Superior temporal gyrus (tissue), 1 donor: ENCODE data around the gene MRTFB.
"Not testable (repeated sequence)": the region's sequence is repeated elsewhere in the genome, so short reads cannot be mapped to it uniquely, and the experiment has no call there.

Source experiments
- DNase-seq: peaks from one replicate; pipeline ENCODE4 v3.0.0-alpha.2; 2016; ENCODE audit errors: extremely low spot score

Gene MRTFB

GRCh38 chr16:14070877-14071575 is at the start of gene MRTFB:
TSS of gene MRTFB (plus strand) at chr16:14071319. CDS start at chr16:14140607, 69,288 bp downstream.
- peak; percentile 37 for DNase-seq

DNA sequence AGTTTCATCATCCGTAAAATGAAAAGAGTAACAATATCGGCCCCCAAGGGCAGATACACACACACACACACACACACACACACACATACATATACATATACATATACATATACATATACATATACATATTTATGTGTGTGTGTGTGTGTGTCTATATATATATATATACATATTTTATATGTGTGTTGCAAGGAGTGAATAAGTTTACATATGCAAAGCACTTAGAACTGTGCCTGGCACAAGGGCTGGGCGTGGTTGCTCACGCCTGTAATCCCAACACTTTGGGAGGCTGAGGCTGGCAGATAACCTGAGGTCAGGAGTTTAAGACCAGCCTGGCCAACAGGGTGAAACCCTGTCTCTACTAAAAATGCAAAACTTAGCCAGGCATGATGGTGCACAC is 47.6 kb upstream of the MRTFB start:
- DNase-seq = not testable (repeated sequence)

- no peak for DNase-seq
Observed at GRCh38 chr16:14024283-14024682, 46.8 kb upstream of the MRTFB start.

GRCh38 chr16:14026572-14027285 is 44.4 kb upstream of the MRTFB start:
- DNase-seq = no peak

DNA sequence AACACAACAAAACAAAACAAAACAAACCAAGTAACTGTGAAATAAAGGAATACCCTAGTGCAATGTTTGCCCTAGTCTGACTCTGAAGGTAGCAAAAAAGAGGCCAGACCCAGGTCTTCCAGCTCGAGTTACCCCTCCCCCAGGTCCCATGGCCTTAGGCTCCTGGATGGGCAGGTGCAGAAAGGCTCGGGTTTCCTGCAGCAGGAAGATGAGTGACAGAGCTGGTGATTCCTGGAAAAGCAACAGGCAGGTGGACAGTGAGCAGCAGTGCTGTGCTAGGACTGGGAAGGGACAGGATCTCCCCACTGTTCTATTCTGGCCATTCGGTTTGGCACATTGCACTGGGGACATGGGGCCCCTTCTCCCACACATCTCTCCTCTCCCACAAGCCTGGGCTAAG is 42.9 kb upstream of the MRTFB start:
- no peak for DNase-seq

DNA sequence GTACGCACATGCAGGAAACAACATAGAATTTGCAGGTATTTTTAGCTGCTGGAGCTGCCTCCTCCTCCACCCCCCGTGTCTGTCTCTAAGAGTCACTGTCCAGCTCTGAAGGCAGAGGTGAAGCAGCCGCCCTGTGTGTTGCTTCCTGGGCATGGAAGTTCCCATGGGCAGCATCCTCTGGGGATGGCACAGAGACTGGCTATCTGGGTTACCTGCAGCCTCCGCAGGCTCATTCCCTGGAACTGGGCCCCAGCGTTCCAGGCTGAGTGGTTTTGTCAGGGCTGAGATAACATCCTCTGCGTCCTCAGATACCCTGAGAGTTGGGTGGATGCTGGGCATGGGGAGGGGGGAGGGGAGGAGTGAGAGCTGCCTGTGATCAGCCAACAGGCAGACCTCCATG is 41.5 kb upstream of the MRTFB start:
- DNase-seq = no peak

GRCh38 chr16:14035092-14035491 is 36.0 kb upstream of the MRTFB start:
- DNase-seq = no peak

- no peak for DNase-seq
Observed at GRCh38 chr16:14036889-14037288, 34.2 kb upstream of the MRTFB start.

DNA sequence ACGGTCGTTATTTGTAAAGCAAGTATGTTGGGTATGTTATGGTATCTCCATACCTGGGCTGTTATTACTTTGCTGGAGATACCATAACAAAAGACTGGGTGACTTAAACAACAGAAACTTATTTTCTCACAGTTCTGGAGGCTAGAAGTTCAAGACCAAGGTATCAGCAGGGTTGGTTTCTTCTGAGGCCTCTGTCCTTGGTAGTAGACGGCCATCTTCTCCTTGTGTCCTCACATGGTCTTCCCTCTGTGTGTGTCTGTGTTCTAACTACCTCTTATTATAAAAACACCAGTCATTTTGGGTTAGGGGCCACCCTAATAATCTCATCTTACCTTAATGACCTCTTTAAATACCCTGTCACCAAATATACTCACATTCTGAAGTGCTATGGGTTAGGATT is 33.2 kb upstream of the MRTFB start:
- DNase-seq = no peak

DNA sequence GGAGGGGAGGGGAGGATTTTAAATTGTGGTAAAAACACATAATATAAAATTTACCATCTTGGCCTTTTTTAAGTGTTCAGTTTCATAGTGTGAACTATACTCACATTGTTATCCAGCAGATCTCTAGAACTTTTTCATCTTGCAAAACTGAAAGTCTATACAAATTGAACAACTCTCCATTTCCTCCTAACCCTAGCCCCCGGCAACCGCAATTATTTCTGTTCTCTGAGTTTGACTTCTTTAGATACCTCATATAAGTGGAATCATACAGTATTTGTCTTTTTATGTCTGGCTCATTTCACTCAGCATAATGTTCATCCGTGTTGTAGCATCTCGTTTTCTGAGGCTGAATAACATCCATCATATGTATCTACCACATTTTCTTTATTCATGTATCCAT is 30.0 kb upstream of the MRTFB start:
- no peak for DNase-seq

GRCh38 chr16:14042706-14043105 is 28.4 kb upstream of the MRTFB start:
- no peak for DNase-seq

GRCh38 chr16:14043278-14043677 is 27.8 kb upstream of the MRTFB start:
- DNase-seq = peak; percentile 22

DNA sequence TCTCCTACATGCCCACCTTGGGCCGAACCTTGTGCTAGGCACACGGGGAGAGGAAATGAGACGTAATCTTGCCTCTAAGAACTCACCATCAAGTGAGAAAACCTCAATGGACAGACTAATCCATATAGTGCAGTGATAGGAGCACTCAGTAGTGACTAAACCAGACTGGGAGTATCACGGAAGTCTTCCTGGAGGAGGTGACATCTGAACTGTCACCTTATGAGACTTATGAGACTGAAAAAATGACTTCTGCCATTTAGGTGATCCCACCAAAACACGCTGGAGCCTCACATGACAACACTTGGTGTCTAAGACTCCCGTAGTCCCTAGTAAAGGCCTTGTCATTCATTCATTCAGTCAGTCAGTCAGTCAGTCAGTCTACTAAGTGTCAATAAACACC is 27.3 kb upstream of the MRTFB start:
- no peak for DNase-seq

DNA sequence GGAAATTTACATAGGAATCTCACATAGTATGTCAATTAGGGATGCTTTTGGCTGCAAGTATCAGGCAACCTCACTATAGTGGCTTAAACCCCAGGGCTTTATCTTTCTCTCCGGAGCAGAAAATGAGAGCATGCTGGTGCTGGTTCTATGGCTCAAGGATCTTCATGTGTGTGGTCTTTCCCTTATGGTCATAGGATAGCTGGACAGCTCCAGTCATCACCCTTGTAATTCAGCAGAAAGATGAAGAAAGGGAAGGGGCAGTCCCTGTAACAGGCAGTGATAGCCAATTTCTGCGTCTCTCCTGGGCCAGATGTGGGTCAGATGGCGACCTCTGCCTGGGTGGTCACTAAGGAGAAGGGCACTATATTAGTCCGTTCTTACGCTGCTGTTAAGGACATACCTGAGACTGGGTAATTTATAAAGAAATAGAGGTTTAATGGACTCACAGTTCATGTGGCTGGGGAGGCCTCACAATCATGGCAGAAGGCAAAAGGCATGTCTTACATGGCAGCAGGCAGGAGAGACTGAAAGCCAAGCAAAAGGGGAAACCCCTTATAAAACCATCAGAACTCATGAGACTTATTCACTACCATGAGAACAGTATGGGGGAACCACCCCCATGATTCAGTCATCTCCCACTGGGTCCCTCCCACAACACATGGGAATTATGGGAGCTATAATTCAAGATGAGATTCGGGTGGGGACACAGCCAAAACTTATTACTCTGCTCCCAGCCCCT is 23.8 kb upstream of the MRTFB start:
- not testable (repeated sequence) for DNase-seq

DNA sequence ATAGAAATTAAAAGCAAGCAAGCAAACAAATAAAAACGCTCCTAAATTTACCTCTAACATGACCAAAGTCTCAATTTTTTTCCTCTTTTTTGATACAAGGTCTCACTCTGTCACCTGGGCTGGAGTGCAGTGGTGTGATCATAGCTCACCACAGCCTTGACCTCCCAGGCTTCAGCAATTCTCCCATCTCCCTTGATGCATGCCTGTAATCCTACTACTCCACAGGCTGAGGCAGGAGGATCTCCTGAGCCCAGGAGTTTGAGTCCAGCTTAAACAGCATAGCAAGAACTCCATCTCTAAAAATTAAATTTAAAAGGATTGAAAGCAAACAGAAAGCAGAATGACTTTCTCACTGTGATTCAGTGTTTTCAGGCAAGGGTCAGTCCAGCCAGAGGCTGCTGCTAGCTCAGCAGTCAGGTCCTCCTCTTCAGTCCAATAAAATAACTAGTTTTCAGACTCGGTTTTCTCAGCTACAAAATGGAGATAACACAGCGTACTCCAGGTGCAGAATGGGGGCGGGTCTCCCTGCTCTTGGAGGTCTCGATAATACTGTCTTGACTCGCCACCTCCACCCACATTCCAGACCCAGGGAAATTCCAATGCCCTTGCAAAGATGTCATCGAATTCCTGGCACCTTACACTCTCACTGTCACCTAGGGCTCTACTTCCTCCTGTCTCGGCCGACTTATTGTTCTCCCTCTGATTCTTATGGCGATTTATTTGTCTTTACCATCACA is 20.7 kb upstream of the MRTFB start:
- DNase-seq = no peak

GRCh38 chr16:14051103-14051729 is 19.9 kb upstream of the MRTFB start:
- no peak for DNase-seq

GRCh38 chr16:14056970-14057369 is 14.1 kb upstream of the MRTFB start:
- no peak for DNase-seq

- no peak for DNase-seq
Observed at GRCh38 chr16:14057878-14058382, 13.2 kb upstream of the MRTFB start.

- no peak for DNase-seq
Observed at GRCh38 chr16:14061732-14062259, 9.3 kb upstream of the MRTFB start.

- DNase-seq = no peak
Observed at GRCh38 chr16:14062261-14062660, 8.9 kb upstream of the MRTFB start.
